GM12873 (cell line): ENCODE data around the gene SMAD5.

Experiments used
- TF ChIP-seq, protein P1 (sequence below): IDR thresholded peaks from 2 replicates; pipeline ENCODE4 v1.5.1; 2012; ENCODE audit warnings: low read depth, mild to moderate bottlenecking, moderate library complexity, low read length, control low read depth; ENCODE audit not compliant: insufficient read depth; ENCODE audit errors: missing control alignments

SMAD5 gene

GRCh38 chr5:136106351-136107031 lies 26.2 kb upstream of the SMAD5 start:
- TF ChIP-seq, protein P1, sequence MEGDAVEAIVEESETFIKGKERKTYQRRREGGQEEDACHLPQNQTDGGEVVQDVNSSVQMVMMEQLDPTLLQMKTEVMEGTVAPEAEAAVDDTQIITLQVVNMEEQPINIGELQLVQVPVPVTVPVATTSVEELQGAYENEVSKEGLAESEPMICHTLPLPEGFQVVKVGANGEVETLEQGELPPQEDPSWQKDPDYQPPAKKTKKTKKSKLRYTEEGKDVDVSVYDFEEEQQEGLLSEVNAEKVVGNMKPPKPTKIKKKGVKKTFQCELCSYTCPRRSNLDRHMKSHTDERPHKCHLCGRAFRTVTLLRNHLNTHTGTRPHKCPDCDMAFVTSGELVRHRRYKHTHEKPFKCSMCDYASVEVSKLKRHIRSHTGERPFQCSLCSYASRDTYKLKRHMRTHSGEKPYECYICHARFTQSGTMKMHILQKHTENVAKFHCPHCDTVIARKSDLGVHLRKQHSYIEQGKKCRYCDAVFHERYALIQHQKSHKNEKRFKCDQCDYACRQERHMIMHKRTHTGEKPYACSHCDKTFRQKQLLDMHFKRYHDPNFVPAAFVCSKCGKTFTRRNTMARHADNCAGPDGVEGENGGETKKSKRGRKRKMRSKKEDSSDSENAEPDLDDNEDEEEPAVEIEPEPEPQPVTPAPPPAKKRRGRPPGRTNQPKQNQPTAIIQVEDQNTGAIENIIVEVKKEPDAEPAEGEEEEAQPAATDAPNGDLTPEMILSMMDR, result no peak

DNA sequence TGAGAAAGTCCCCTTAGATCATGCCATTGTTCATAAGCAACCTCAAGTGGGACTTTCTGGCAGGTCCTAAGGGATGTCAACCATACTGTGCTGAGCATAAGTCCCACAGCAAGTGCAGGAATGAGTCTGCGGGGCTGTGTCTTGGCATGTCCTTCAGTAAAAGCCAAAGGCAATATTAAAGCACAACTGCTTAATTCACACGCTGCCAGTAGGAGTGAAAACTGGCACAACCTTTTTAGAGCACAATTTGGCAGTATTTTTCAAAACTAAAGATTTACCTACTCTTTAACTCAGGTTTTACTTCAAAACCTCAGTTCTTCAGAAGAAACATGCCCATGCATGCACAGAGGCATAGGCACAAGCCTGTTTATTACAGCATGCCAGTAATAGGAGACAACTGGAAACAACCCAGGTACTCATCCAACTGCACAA lies 24.4 kb upstream of the SMAD5 start:
- TF ChIP-seq, protein P1, result no peak

DNA sequence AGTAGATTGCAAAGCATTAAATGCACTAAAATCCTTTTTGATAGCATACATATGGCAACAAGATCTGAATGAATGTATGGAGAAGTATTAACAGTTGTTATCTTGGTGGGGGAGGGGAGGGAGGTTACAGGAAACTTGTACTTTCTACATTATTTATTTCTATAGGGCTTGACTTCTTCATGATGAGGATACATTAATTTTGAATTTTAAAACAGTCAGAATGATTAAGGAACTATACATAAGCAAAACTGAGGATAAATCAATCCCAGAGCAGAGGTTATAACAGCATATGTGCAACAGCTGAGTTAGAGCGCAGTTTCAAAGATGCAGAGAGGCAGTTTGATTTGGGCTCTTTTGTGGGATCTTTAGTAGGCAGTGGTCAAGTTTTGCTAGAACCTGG lies 23.9 kb upstream of the SMAD5 start:
- TF ChIP-seq, protein P1, result no peak

- TF ChIP-seq, protein P1, result no peak
Observed at GRCh38 chr5:136109453-136110135, 23.1 kb upstream of the SMAD5 start.

DNA sequence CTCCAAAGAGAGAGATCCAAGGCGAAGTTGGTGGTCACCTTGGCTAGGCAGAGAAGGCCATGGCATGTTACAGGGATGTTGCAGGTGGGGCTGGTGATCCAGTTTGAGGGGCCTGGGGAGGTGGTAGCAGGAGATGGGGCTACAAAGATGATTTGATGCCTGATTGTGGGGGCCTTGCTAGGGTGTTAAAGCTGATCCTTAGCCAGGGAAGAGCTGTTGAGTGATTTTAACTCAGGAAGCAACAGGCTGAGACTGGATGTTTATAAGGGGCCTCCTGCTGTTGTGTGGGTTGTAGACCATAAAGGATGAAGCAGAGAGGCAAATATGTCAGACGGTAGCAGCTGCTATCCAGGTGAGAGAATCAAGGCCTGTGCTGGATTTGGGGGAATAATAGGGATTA lies 19.0 kb upstream of the SMAD5 start:
- TF ChIP-seq, protein P1, result no peak

DNA sequence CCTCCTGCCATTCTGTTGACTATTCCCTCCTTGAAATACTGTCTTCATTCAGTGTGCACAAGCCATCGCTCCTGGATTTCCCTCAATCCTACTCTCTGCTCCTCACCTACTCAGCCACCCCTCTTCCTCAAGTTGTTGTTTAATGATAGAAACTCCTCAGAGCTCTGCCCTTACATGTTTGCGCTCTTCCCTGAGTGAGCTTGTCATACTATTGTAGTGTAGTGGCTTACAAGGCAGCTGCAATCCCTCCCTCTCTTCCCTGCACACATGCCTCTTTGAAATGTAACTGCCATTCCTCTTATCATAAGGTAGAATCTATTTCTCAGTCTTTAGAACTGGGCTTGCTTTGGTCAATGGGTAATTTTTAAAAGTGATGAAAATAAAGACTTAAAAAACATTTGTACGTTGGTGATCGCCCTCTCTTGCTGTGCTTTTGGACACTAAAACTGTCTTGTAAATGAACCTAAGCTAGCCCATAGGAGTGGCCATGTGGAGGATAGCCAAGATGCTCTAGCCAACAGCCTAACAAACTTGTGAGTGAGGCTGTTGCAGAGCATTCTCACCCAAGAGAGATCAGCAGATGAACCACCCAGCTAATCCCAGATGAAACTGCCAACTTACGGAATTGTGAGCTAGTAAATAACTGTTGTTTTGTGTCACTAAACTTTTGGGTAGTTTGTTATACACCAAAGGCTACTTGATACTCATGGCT lies 18.1 kb upstream of the SMAD5 start:
- TF ChIP-seq, protein P1, result no peak
